T-cell (primary cell): ENCODE results near the gene FUZ. TPM values are rescaled to one million over a fixed set of nuclear protein-coding genes. Genes with fewer than 3 reads are reported as not detected.

Experiments used
- ATAC-seq, 4 experiments: fragments of 200-7000 bp in 3 of 4; fragments of 150-1000 bp in 1 of 4; cut with Tn5 transposase; replicated peaks in 1 of 4; 1 replicate in 3 of 4; 2 replicates in 1 of 4; pipeline ENCODE4 v1.10.0; 2021; ENCODE audit warnings: moderate library complexity in 3 of 4, mild to moderate bottlenecking in 2 of 4, moderate number of reproducible peaks in 1 of 4
- CTCF ChIA-PET, 2 donors: fragments of 300-600 bp; sonication (Branson Sonifier 250); formaldehyde crosslinking; loops; one replicate each; lab custom pipeline; 2022; ENCODE audit warnings: antibody characterized with exemption in 2 of 2; lab: Charles Lee
- POLR2A ChIA-PET, 2 donors: fragments of 300-600 bp; sonication (Branson Sonifier 250); formaldehyde crosslinking; loops; one replicate each; lab custom pipeline; 2022; ENCODE audit warnings: antibody characterized with exemption in 2 of 2; lab: Charles Lee
- DNase-seq, 35 experiments: peaks; one replicate each; pipeline versions ENCODE4 v3.0.0 to v3.0.0-alpha.2; 2013 to 2023
- H3K27ac ChIP-seq: one replicate; pipeline ENCODE4 v1.5.1; 2013; ENCODE audit warnings: low read length
- H3K27me3 ChIP-seq, 2 experiments: replicated peaks in 1 of 2; 1 replicate in 1 of 2; 2 replicates in 1 of 2; pipeline versions ENCODE4 v1.6.1 to v1.7.0; 2013; ENCODE audit warnings: low read length in 1 of 2, mixed read lengths in 1 of 2; ENCODE audit not compliant: control insufficient read depth in 2 of 2, insufficient read depth in 2 of 2; ENCODE audit errors: extremely low read depth in 1 of 2
- H3K36me3 ChIP-seq, 2 donors: 1 replicate in 1 of 2; 2 replicates in 1 of 2; pipeline versions ENCODE4 v1.6.1 to v1.7.0; 2013; ENCODE audit warnings: low read length in 1 of 2; ENCODE audit not compliant: control insufficient read depth in 2 of 2, insufficient read depth in 1 of 2; ENCODE audit errors: extremely low read depth in 1 of 2
- H3K4me1 ChIP-seq, 2 experiments: 1 replicate in 1 of 2; 2 replicates in 1 of 2; pipeline versions ENCODE4 v1.6.1 to v1.7.0; 2013; ENCODE audit warnings: low read length in 2 of 2, mixed read lengths in 1 of 2; ENCODE audit not compliant: insufficient read depth in 2 of 2, control insufficient read depth in 1 of 2; ENCODE audit errors: extremely low read depth in 1 of 2
- H3K4me3 ChIP-seq, 2 donors: 1 replicate in 1 of 2; 2 replicates in 1 of 2; pipeline versions ENCODE4 v1.5.1 to v1.7.0; 2013; ENCODE audit warnings: mild to moderate bottlenecking in 2 of 2, low read length in 1 of 2, moderate library complexity in 1 of 2; ENCODE audit not compliant: control insufficient read depth in 1 of 2; ENCODE audit errors: extremely low read depth in 1 of 2
- H3K9me3 ChIP-seq: 2 replicates; pipeline ENCODE4 v1.7.0; 2013
- H3K27ac Mint-ChIP-seq, 2 donors: one replicate each; pipeline ENCODE4 v1.8.0; 2020 to 2021; ENCODE audit warnings: mild to moderate bottlenecking in 2 of 2, mixed read lengths in 2 of 2
- H3K27me3 Mint-ChIP-seq, 2 donors: one replicate each; pipeline ENCODE4 v1.8.0; 2021 to 2022; ENCODE audit warnings: mixed read lengths in 2 of 2
- H3K36me3 Mint-ChIP-seq: one replicate; pipeline ENCODE4 v1.8.0; 2021; ENCODE audit warnings: mixed read lengths
- H3K4me1 Mint-ChIP-seq, 3 donors: one replicate each; pipeline ENCODE4 v1.8.0; 2020 to 2022; ENCODE audit warnings: mixed read lengths in 3 of 3, mild to moderate bottlenecking in 1 of 3
- H3K4me3 Mint-ChIP-seq, 3 donors: one replicate each; pipeline ENCODE4 v1.8.0; 2020 to 2022; ENCODE audit warnings: mild to moderate bottlenecking in 3 of 3, mixed read lengths in 3 of 3, moderate library complexity in 3 of 3
- H3K9me3 Mint-ChIP-seq, 3 donors: one replicate each; pipeline ENCODE4 v1.8.0; 2020 to 2022; ENCODE audit warnings: mixed read lengths in 3 of 3
- WGBS: methylation state at CpG from one replicate; pipeline ENCODE4 v1.1.5; 2013; ENCODE audit warnings: missing lambda C conversion rate; ENCODE audit not compliant: insufficient coverage; 5-methylcytosine and 5-hydroxymethylcytosine counted together
- total RNA-seq, 35 experiments: library from RNA in 6 of 35; stranded (reverse) in 6 of 35; fragments of 120-200 nt in 1 of 35; gene quantifications; one replicate each; pipeline versions ENCODE4 v1.2.1 to v1.2.4 and lab custom pipeline; 2013 to 2026

FUZ gene, protein sequence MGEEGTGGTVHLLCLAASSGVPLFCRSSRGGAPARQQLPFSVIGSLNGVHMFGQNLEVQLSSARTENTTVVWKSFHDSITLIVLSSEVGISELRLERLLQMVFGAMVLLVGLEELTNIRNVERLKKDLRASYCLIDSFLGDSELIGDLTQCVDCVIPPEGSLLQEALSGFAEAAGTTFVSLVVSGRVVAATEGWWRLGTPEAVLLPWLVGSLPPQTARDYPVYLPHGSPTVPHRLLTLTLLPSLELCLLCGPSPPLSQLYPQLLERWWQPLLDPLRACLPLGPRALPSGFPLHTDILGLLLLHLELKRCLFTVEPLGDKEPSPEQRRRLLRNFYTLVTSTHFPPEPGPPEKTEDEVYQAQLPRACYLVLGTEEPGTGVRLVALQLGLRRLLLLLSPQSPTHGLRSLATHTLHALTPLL
- 10 to 100 TPM; 12.8 to 31.2 (median 23.7) TPM for total RNA-seq
- total RNA-seq (2013), result 12.1 TPM
- total RNA-seq (lab: John Stamatoyannopoulos, UW), result 2.4 to 20.6 (median 15.4) reads per million in 29 experiments

- DNase-seq (peak; percentile 80 to 97 (median 90)), ATAC-seq (peak; percentile 58 to 67 (median 63))
- peak within 1 kb of the TSS; percentile 87 to 92 for H3K4me3 ChIP-seq
- ChIA-PET POLR2A (interaction anchor here in 1 of 2 donors (0.6 to 1.2 kb wide), 2 partner anchors 54 to 550 kb away, joined by 3 read pairs; partner anchors contain the start of gene PNKP), CTCF (interaction anchor here in 1 of 2 donors (0.6 to 1.1 kb wide), 4 partner anchors 37 to 696 kb away, joined by 3 to 4 read pairs (median 3); partner anchors contain the start of gene PTOV1)
- H3K27me3 ChIP-seq, result peaks cover 0 to 5% of the 10 kb centered on the region in 2 experiments
- H3K36me3 ChIP-seq, result no peaks in the 10 kb centered on the region
- WGBS, result 4% methylated on average over 15 of the region's 45 CpGs
- Mint-ChIP-seq H3K27me3 (no peaks in the 10 kb centered on the region), H3K27ac (peak within 1 kb of the TSS; percentile 98 to 99), H3K9me3 (no peaks in the 10 kb centered on the region), H3K4me3 (peak within 1 kb of the TSS; percentile 93 to 95 (median 93)), H3K4me1 (peaks cover 38 to 58% (median 45%) of the 10 kb centered on the region in 3 donors), H3K36me3 (no peaks in the 10 kb centered on the region)
- H3K27ac ChIP-seq, result peak within 1 kb of the TSS; percentile 99
- H3K9me3 ChIP-seq, result no peaks in the 10 kb centered on the region
- peaks cover 0 to 40% of the 10 kb centered on the region in 2 experiments for H3K4me1 ChIP-seq
Measured at GRCh38 chr19:49812997-49813861, at the start of gene FUZ. Gene FUZ, minus strand, starts transcription at chr19:49813292. Its CDS starts 186 bp downstream, at chr19:49813106.

DNA sequence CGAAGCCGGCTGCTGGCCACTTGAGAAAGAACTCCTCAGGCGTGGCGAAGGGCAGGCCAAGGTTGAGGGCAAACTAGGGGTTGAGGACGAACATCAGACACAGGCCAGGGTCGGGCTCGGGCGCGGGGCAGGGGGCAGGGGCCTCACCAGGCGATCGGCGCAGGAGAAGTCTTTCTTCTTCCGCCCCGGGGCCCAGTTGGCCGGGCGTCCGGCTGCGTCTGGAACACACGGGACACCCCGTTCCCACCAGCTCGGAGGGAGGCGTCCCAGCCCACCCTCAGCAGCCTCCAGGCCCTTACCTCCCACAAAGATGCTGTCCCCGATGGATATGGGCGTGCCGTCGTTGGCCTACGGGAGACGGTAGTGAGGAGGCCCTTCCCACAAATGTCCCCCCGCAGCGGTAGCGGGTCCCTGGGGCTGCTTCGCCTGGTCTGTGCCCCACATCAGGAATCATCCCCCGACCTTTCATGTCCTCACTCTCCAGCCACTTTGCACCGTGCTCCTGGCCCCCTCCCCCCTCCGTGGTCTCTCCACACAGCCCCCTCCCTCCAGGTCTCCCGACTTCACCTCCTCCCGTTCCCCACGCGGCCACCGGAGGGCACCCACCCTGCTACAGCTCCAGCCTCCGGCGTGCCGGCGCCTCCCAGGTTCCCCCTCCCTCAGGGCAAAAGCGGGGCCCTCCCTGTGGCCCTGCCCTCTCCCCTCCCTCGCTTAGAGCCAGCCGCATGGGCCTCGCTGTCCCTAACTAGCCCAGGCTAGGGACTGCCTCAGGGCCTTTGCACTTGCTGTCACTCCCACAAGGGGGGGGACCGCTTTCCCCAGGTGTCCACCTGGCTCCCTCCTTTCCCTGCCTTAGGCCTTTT, 49.5 kb upstream of the FUZ start:
- 93% methylated on average over 30 of the region's 49 CpGs for WGBS
- Histone ChIP-seq H3K27me3 (no peaks in the 10 kb centered on the region), H3K36me3 (peaks cover 15 to 60% of the 10 kb centered on the region in 2 donors), H3K4me3 (no peak overlapping the region), H3K4me1 (peaks cover 8 to 35% of the 10 kb centered on the region in 2 experiments), H3K9me3 (no peaks in the 10 kb centered on the region), H3K27ac (no peak overlapping the region)
- H3K4me1 Mint-ChIP-seq, result peaks cover 24 to 36% (median 35%) of the 10 kb centered on the region in 3 donors
- no peaks in the 10 kb centered on the region for H3K27me3 Mint-ChIP-seq
- POLR2A ChIA-PET, result no interaction called here
- no peak overlapping the region for H3K4me3 Mint-ChIP-seq
- ATAC-seq (no peak), DNase-seq (peak in 1 of 35 experiments; percentile 26)
- H3K27ac Mint-ChIP-seq, result no peak overlapping the region
- CTCF ChIA-PET, result interaction anchor here (0.6 kb wide), 2 partner anchors 84 to 293 kb away, joined by 4 to 5 read pairs; no protein-coding TSS in a partner anchor
- H3K36me3 Mint-ChIP-seq, result peaks cover 28% of the 10 kb centered on the region
- H3K9me3 Mint-ChIP-seq, result no peaks in the 10 kb centered on the region

GRCh38 chr19:49861541-49862378, 48.7 kb upstream of the FUZ start:
- CTCF ChIA-PET, result interaction anchor here in 1 of 2 donors (0.6 kb wide), 1 partner anchor 292 kb away, joined by 5 read pairs; no protein-coding TSS in a partner anchor
- POLR2A ChIA-PET, result no interaction called here
- Mint-ChIP-seq H3K27me3 (no peaks in the 10 kb centered on the region), H3K4me1 (peaks cover 18 to 30% (median 30%) of the 10 kb centered on the region in 3 donors), H3K36me3 (peaks cover 28% of the 10 kb centered on the region), H3K9me3 (no peaks in the 10 kb centered on the region), H3K4me3 (no peak overlapping the region), H3K27ac (no peak overlapping the region)
- Histone ChIP-seq H3K27ac (no peak overlapping the region), H3K27me3 (no peaks in the 10 kb centered on the region), H3K4me3 (no peak overlapping the region), H3K36me3 (peaks cover 23 to 65% of the 10 kb centered on the region in 2 donors), H3K9me3 (no peaks in the 10 kb centered on the region), H3K4me1 (peaks cover 7 to 28% of the 10 kb centered on the region in 2 experiments)
- no peak for ATAC-seq
- DNase-seq, result no peak
- WGBS, result 91% methylated on average over 42 of the region's 60 CpGs

- WGBS, result 95% methylated on average over 10 of the region's 13 CpGs
- peaks cover 26 to 65% of the 10 kb centered on the region in 2 donors for H3K36me3 ChIP-seq
- ChIA-PET POLR2A (no interaction called here), CTCF (no interaction called here)
- H3K4me3 ChIP-seq, result no peak overlapping the region
- peaks cover under 1 to 21% of the 10 kb centered on the region in 2 experiments for H3K4me1 ChIP-seq
- DNase-seq (no peak), ATAC-seq (no peak)
- Mint-ChIP-seq H3K9me3 (no peaks in the 10 kb centered on the region), H3K27me3 (no peaks in the 10 kb centered on the region), H3K27ac (no peak overlapping the region), H3K4me1 (peaks cover 11 to 24% (median 23%) of the 10 kb centered on the region in 3 donors), H3K4me3 (no peak overlapping the region), H3K36me3 (peaks cover 28% of the 10 kb centered on the region)
- H3K27ac ChIP-seq, result no peak overlapping the region
- no peaks in the 10 kb centered on the region for H3K27me3 ChIP-seq
- H3K9me3 ChIP-seq, result no peaks in the 10 kb centered on the region
Measured at GRCh38 chr19:49861107-49861506, 48.0 kb upstream of the FUZ start.

DNA sequence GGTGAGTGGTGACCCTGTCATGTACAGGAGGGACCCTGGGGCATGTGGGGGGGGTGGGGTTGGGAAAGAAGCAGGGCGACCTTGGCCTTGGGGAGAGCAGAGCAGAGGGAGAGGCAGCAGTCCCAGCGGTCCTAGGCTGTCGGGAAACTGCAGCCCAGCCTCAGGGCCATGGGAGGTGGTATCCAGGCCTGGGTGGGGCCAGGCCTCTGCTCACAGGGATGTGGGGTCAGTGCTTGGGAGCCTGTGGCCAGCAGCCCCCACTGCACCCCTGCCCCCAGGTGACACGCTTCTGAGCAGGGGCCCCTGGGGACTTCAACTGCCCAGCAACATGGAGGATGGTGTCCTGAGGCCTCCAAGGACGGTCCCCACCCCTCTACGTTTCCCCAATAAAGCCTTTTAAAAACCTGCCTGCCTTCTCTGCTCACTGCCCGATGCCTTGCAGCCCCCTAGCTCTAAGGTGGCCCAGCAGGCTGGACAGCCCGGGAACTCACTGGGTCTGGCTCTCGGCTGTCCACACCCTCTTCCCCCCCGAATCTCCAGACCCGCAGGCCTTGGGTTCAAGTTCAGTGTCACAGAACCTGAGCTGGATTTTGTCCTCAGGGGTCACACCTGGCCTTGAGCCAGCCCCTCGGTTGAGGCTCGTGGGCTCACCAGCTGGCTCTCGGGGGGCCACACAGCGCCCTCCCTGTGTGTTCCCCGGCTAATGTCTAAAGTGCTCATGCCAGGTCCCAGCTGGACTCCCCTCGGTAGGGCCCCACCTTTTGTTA, 47.4 kb upstream of the FUZ start:
- no peak for DNase-seq
- Histone ChIP-seq H3K36me3 (peaks cover 29 to 66% of the 10 kb centered on the region in 2 donors), H3K9me3 (no peaks in the 10 kb centered on the region), H3K4me1 (peaks cover 0 to 17% of the 10 kb centered on the region in 2 experiments), H3K27me3 (no peaks in the 10 kb centered on the region), H3K27ac (no peak overlapping the region), H3K4me3 (no peak overlapping the region)
- Mint-ChIP-seq H3K27ac (no peak overlapping the region), H3K9me3 (no peaks in the 10 kb centered on the region), H3K4me3 (no peak overlapping the region), H3K36me3 (peaks cover 28% of the 10 kb centered on the region), H3K27me3 (no peaks in the 10 kb centered on the region), H3K4me1 (peaks cover 5 to 18% (median 18%) of the 10 kb centered on the region in 3 donors)
- ChIA-PET CTCF (no interaction called here), POLR2A (no interaction called here)
- WGBS, result 90% methylated on average over 16 of the region's 17 CpGs
- ATAC-seq, result peak in 1 of 4 experiments; percentile 16
